Putamen (tissue), 1 donor: ENCODE data around the gene COL27A1.
"Not testable (repeated sequence)": the region's sequence is repeated elsewhere in the genome, so short reads cannot be mapped to it uniquely, and the experiment has no call there.

Source experiments
- DNase-seq: peaks from one replicate; pipeline ENCODE4 v3.0.0-alpha.2; 2016; ENCODE audit warnings: low spot score

Gene COL27A1

GRCh38 chr9:114184071-114184470, 28.7 kb downstream of the COL27A1 start:
- no peak for DNase-seq

GRCh38 chr9:114184866-114185265, 29.5 kb downstream of the COL27A1 start:
- DNase-seq, result no peak

- DNase-seq, result no peak
Observed at GRCh38 chr9:114185570-114186490, 30.5 kb downstream of the COL27A1 start.

- DNase-seq, result no peak
Observed at GRCh38 chr9:114186605-114187289, 31.4 kb downstream of the COL27A1 start.

GRCh38 chr9:114187827-114188226, 32.5 kb downstream of the COL27A1 start:
- no peak for DNase-seq

- no peak for DNase-seq
Observed at GRCh38 chr9:114189823-114190562, 34.7 kb downstream of the COL27A1 start.

GRCh38 chr9:114190563-114190905, 35.2 kb downstream of the COL27A1 start:
- no peak for DNase-seq

GRCh38 chr9:114191402-114191801, 36.1 kb downstream of the COL27A1 start:
- not testable (repeated sequence) for DNase-seq

- DNase-seq, result no peak
Observed at GRCh38 chr9:114192539-114192938, 37.2 kb downstream of the COL27A1 start.

- DNase-seq, result no peak
Observed at GRCh38 chr9:114193090-114193489, 37.8 kb downstream of the COL27A1 start.

- DNase-seq, result no peak
Observed at GRCh38 chr9:114196117-114196516, 40.8 kb downstream of the COL27A1 start.

- DNase-seq, result no peak
Observed at GRCh38 chr9:114196979-114197622, 41.8 kb downstream of the COL27A1 start.

- no peak for DNase-seq
Observed at GRCh38 chr9:114198249-114199040, 43.1 kb downstream of the COL27A1 start.

- no peak for DNase-seq
Observed at GRCh38 chr9:114200721-114201300, 45.5 kb downstream of the COL27A1 start.

- DNase-seq, result no peak
Observed at GRCh38 chr9:114202396-114202795, 47.1 kb downstream of the COL27A1 start.

GRCh38 chr9:114202849-114203248, 47.5 kb downstream of the COL27A1 start:
- DNase-seq, result no peak

GRCh38 chr9:114203410-114204140, 48.2 kb downstream of the COL27A1 start:
- DNase-seq, result peak; percentile 58

- no peak for DNase-seq
Observed at GRCh38 chr9:114204265-114204664, 48.9 kb downstream of the COL27A1 start.

GRCh38 chr9:114205171-114206015, 50.1 kb downstream of the COL27A1 start:
- peak; percentile 50 for DNase-seq
